ENCODE data around the gene AADACL3. TPM values are rescaled to one million over a fixed set of nuclear protein-coding genes. Genes with fewer than 3 reads are reported as not detected.
"Not testable (repeated sequence)": the region's sequence is repeated elsewhere in the genome, so short reads cannot be mapped to it uniquely, and the experiment has no call there.

AADACL3 gene, protein sequence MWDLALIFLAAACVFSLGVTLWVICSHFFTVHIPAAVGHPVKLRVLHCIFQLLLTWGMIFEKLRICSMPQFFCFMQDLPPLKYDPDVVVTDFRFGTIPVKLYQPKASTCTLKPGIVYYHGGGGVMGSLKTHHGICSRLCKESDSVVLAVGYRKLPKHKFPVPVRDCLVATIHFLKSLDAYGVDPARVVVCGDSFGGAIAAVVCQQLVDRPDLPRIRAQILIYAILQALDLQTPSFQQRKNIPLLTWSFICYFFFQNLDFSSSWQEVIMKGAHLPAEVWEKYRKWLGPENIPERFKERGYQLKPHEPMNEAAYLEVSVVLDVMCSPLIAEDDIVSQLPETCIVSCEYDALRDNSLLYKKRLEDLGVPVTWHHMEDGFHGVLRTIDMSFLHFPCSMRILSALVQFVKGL
- polyA plus RNA-seq (ENCODE audit: insufficient read length): not detected

DNA sequence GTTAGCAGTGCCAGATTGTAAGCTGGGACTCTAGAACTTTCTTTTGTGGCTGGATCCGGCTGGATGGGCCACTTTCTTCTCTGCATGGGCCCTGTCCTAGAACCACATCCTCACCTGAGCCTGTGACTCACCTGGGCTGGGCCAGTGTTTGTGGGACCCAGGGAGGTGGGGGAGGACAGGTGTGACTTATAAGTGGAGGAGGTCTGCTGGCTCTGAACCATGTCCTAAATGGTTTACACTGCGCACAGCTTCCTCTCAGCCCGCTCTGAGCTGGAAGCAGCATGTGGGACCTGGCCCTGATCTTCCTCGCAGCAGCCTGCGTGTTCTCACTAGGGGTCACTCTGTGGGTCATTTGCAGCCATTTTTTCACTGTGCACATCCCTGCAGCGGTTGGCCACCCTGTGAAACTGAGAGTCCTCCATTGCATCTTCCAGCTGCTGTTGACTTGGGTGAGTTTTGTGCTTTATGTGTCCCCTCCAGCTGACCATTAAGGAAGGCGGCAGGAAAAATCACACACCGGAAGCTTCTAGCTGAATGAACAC is at the start of gene AADACL3:
TSS of gene AADACL3 (plus strand) at position 215 of the 542 bp plus-strand sequence. CDS start at position 282, 67 bp downstream.
- DNase-seq: no peak

DNA sequence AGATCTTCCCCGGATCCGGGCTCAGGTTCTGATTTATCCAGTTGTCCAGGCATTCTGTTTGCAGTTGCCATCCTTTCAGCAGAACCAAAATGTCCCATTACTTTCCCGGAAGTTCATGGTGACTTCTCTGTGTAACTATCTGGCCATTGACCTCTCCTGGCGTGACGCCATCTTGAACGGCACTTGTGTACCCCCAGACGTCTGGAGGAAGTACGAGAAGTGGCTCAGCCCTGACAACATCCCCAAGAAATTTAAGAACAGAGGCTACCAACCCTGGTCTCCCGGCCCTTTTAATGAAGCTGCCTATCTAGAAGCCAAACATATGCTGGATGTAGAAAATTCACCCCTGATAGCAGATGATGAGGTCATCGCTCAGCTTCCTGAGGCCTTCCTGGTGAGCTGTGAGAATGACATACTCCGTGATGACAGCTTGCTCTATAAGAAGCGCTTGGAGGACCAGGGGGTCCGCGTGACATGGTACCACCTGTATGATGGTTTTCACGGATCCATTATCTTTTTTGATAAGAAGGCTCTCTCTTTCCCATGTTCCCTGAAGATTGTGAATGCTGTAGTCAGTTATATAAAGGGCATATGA is 49.7 kb upstream of the AADACL3 start:
- DNase-seq: no peak

DNA sequence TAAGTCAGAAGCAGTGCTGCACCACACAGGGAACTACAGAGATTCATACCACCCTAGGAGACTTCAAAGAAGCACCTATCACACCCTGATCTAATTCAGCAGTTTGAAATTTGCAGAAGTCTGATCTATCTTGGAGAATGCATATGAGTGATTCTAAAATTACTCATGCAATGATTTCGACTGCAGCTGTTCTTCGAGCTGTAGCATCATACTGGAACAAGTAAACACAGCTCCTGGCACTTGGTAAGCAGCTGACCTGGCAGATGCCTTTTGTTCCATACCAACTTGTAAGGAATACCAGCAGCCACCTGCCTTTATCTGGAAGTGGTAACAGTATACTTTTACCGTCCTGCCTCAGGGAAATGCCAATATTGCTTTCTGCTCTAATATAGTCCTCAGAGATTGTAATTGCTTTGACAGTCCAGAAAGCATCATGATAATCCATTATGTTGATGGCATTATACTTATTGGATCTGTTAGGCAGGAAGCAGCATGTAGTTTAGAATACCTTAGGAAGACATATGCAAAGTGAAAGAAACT is 46.3 kb upstream of the AADACL3 start:
- DNase-seq: no peak

DNA sequence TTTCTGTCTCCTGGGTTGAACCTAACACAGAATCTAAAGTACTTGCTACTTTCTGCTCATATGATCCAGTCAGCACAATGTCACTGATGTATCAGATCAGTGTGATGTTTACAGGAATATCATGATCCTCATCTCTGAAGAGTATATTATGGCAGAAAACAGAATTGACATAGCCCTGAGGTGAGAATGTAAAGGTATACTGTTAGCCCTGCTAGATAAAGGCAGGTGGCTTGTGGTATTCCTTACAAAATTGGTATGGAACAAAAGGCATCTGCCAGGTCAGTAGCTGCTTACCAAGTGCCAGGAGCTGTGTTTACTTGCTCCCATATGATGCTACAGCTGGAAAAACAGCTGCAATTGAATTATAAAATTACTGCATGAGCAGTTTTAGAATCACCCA is 41.6 kb upstream of the AADACL3 start:
- DNase-seq: no peak

DNA sequence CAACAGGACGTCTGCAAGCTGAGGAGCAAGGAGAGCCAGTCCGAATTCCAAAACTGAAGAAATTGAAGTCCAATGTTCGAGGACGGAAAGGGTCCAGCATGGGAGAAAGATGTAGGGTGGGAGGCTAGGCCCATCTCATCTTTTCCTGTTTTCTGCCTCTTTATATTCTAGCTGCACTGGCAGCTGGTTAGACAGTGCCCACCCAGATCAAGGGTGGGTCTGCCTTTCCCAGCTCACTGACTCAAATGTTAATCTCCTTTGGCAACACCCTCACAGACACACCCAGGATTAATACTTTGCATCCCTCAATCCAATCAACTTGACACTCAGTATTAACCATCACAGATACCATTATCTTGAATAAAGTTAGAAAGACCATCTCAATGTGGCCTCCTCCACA is 39.8 kb upstream of the AADACL3 start:
- DNase-seq: not testable (repeated sequence)

DNA sequence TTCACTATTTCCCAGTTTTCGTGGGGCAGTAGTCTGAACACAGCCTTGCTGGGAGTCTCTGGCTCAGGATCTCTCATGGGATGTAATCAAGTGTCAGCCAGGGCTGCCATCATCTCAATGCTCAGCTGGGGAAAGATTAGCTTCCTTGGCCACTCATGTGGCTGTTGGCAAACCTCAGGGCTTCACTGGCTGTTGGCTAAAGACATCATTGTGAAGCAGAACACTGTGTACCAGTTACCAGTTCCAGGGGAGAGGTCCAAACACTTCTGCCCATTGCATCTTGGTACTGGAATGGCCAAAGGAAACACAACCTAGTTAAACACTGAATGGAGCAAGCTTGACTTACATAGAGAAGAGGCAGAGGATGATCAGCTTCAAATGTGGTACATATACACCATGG is 38.3 kb upstream of the AADACL3 start:
- no peak for DNase-seq

DNA sequence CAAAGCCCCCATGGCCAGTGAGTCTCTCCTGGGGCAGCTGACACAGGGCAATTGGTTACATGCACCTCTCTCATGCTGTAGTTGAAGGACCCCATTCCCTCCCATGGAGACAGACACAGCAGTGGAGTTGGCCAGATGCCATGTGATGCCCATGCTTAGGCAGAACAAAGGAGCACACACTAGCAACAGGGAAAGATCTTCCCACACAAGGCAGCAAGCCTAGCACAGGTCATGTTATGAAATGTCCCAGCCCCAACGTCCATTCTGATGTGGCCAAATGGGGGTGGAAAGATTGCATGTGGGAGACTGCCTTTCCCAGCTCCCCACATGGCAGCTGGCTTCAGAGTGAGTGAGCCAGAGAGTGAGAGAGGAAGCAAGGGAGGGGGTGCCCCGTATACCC is 37.6 kb upstream of the AADACL3 start:
- DNase-seq: no peak

DNA sequence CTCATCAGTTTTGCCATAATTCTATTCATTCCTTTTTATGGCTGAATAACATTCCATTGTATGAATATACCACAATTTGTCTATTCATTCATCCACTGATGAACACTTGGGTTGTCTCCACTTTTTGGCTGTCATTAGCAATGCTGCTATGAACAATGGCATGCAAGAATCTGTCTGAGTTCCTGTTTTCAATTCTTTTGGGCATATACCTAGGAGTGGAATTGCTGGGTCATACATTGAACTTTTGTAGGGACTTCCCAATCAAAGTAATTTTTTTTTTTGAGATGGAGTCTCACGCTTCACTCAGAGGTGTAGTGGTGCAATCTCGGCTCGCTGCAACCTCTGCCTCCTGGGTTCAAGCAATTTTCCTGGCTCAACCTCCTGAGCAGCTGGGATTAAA is 37.1 kb upstream of the AADACL3 start:
- DNase-seq: no peak

DNA sequence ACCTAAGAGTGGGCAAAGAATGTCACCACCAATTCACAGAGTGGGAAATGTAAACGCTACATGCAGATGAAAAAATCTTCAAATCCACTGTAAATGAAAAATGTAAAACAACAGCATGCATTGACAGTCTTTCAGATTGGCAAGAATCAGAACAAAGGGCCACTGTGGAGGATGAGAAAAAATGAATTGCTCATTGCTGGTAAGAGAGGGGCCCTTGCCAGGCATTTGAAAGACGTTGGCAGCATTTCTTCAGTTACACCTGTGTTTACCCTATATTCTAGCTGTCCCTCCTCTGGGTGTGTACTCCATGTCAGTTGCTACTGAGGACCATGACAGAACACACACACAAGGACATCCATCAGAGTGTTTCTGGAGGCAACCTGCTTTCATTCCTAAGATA is 25.8 kb upstream of the AADACL3 start:
- no peak for DNase-seq

DNA sequence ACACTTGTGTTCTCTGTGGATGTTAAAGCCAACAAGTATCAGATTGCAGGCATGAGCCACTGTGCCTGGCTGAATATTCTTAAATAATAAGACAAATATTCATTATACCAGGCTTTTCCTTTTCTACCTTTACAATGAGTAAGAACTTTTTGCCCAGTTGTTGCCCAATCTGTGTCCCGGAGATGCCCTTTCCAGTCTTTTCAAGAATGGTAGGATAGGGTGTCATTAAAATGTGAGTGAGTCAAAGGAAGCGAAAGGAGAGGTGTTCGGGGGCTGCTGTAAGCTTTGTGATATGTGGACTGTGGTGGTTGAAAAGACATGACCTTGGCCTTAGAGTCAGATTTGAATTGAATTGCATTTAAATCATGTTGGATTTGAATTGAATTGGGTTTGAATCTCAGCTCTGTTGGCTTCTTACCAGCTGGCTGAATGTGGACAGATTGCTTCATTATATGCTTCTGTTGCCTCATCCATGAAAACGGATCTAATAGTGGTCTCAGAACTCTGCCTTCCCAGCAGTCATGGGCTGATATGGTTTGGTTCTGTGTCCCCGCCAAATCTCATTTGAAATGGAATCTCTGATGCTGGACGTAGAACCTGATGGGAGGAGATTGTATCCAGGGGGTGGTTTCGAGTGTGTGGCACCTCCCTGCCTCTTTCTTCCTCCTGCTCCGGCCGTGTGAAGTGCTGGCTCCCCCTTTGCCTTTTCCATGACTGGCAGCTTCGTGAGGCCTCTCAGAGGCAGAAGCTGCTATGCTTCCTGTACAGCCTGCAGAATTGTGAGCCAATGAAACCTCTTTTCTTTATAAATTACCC is 22.7 kb upstream of the AADACL3 start:
- no peak for DNase-seq

DNA sequence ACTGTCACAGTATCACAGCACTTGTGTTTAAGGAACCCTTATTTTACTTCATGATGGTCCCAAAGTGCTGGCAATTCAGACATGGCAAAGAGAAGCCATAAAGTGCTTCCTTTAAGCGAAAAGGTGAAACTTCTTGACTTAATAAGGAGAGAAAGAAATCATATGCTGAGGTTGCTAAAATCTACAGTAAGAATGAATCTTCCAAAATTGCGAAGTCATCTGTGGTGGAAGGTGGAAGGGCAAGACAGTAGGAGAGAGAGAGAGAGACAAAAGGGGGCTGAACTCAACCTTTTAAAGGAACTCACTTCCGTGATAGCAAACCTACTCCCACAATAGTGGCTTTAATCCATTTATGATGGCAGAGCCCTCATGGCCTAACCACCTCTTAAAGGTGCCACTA is 19.3 kb upstream of the AADACL3 start:
- no peak for DNase-seq

DNA sequence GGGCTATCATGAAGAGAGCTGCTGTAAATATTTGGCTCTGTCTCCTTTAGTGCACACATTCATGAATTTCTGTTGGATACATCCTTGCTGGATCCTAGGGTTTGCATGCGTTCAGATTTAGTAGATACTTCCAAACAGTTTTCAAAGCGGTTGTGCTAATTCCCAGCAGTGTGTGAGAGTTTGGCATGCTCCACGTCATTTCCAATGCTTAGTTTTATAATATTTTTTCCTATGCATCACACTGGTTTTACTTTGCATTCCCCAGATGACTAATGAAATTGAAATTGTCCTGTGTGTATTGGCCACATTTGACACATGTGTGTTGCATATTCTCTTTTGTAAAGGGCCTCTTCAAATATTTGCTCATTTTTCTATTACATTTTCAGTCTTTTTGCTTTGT is 18.5 kb upstream of the AADACL3 start:
- no peak for DNase-seq

DNA sequence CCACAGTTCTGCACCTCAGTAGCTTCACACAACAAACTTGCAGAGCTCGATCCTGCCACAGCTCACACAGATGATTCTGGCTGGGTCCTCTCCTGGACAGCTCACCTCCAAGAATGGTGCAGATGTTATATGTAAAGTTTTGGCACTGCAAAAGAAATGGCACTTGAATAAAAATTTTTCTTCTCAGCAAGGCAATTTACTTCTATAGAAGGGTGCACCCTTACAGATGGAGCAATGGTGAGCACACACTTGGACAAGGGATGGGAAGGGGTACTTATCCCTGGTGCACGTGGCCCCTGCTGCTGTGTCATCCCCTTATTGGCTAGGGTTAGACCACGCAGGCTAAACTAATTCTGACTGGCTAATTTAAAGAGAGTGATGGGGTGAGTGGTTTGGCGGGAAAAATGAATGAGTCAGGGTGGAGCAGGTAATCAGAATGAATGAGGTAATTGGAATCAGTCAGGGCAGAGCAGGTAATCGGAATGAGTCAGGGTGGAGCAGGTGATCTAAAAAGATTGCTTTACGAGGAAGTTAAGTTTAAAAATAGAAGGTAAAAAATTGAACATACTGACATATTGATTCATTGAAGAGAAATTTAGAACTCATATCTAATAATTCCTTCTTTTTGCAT is 12.0 kb upstream of the AADACL3 start:
- DNase-seq: no peak

DNA sequence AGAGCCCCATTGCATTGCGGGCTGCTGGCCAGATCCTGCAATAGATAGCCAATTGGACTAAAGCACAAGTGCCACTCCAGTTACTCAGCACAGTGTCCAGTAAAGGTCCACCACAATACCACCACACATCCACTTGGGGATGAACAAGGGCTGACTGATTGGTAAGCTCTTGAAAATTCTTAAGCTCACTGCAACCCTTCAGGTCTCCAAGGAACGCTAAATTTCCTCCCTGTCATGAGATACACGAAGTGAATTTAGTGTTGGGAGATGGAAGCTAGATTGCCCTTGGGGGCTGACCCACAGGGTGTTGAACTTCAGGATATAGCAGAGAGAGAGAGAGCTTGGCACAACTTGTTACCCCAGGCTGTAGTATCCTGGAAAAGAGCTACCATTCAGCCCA is 9.8 kb upstream of the AADACL3 start:
- DNase-seq: no peak

DNA sequence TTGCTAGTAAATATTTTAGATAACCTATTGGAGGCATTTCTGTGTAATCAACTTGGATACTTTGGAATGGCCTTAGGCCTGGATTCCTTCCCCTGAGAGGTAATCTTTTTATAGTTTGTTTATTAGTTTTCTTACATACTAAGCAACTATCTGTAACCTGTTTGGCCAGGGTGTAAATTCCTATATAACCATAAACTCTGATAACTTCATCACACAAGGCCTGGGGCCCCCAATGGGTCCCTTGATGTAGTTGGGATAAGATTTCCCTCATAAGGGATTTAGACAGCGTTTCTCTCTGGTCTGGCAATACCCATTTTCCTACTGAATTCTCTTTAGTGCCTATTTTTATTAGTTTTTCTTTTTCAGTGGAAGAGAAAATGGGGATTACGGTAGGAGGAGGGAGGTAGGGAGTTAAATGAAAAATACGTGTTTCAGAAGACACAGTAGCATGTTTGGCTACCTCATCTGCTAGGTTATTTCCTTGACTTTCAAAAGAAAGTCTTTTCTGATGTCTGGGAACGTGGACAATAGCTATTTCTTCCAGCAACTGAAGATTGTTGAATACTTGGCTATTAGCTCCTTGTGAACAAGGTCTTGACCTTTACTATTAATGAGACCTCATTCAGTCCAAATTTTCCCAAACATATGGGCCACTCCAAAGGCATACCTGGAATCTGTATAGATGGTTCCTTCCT is 7.4 kb upstream of the AADACL3 start:
- no peak for DNase-seq

DNA sequence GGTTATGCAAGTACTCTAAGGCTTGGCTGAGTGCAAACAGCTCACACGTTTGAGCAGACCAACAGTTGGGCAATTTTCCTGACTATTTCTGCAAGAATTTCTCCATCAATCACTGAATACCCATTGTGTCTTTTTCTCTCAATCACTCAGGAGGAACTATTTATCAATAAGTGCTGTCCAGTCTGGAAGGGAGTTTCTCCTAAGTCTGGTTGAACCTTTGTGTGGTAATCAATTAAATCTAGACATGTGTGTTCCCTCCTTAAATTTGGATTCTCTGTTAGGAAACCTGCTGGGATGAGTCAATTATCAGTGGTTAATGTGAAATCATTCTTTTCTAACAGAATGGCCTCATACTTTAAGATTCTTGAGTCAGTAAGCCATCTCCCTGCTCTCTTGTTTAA is 6.8 kb upstream of the AADACL3 start:
- DNase-seq: no peak

DNA sequence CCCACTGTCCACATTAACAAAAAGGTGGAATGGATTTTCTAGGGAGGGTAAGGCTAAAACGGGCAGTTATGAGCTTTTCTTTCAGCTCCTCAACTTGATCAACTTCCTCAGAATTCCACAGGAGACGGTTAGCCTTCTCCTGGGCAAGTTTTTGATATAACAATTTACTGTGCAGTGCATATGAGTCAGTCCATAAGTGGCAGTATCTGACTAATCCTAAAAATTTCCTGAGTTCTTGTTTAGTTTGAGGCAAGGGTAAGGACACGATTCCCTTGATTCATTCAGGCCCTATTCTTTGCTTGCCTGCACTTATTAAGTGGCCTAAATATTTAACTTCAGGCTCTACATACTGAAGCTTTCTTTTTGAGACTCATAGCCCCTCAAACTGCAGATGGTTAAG is 6.2 kb upstream of the AADACL3 start:
- DNase-seq: no peak

DNA sequence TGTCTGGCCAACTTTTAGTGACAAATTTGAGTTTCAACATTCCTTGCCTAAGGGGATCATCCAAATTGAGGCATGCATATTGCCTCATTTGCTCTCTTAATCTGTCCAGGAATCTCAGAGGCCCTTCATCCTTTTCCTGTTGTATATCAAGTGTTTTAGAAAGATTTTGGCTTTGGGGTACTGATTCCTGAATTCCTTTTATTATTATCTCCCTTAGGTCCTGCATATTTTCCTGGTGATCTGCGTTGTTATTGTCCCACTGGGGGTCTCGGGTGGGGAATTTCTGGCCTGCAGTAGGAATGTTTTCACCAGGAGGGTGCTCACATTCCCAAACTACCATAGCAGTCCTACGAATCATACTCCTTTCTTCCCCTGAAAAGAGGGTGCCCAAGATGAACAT is 4.4 kb upstream of the AADACL3 start:
- no peak for DNase-seq

DNA sequence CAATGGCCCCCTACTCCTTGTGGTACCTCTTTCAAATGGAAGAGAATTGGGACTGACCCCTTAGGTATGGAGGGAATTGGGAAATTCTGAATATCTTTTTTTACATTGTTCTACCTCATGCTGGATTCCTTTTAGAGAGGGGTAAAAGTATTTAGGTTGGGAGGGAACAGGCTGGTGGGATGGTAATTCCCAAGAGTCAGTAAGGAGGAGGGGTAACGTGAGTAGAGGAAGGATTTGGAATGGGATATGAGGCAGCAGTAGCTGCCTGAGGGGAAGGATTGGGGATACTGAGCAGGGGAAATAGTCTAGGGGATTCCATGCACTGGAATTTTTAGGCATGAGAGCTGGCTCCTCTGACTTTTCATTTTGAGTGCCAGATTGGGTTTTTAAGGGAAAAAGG is 3.8 kb upstream of the AADACL3 start:
- no peak for DNase-seq

DNA sequence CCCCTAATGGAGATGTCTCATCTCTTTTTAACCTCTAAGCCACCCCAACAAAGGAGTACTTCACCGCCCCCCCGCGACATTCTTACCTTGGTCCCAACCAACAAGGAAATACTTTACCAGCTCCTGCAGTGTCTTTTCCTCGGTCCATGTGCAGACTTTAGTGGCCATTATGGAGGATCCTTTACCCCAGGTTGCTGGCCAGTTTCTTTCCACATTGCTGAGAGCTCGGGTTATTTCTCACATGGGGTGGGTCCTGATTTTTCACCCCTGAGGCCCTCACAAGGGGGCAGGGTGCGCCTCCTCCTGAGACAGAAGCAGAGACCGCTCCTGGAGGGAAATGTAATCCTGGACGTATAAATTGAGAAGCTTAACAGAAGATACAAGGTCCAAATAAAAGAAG is 3.0 kb upstream of the AADACL3 start:
- DNase-seq: no peak

DNA sequence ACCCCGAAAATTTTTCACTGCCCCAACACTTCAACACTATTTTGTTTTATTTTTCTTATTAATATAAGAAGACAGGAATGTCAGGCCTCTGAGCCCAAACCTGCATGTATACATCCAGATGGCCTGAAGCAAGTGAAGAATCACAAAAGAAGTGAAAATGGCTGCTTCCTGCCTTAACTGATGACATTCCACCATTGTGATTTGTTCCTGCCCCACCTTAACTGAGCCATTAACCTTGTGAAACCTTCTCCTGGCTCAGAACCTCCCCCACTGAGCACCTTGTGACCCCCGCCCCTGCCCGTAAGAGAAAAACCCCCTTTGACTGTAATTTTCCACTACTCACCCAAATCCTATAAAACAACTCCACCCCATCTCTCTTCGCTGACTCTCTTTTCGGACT is 2.3 kb upstream of the AADACL3 start:
- DNase-seq: not testable (repeated sequence)

Data from hindlimb muscle (tissue), 1 donor.